Skeletal muscle tissue (tissue), 4 donors: ENCODE measurements around the gene EMID1. TPM values are rescaled to one million over a fixed set of nuclear protein-coding genes. Genes with fewer than 3 reads are reported as not detected.
"Not testable (repeated sequence)": the region's sequence is repeated elsewhere in the genome, so short reads cannot be mapped to it uniquely, and the experiment has no call there.

Experiments
- H3K27ac ChIP-seq: one replicate; pipeline ENCODE4 v1.7.0; 2013; ENCODE audit warnings: mild to moderate bottlenecking, low read depth, low read length, inconsistent platforms
- H3K27me3 ChIP-seq, 3 donors: one replicate each; pipeline ENCODE4 v1.7.0; 2013; ENCODE audit warnings: low read length in 3 of 3; ENCODE audit not compliant: control insufficient read depth in 3 of 3, insufficient read depth in 3 of 3
- H3K36me3 ChIP-seq, 3 donors: one replicate each; pipeline ENCODE4 v1.7.0; 2013; ENCODE audit warnings: low read length in 3 of 3; ENCODE audit not compliant: control insufficient read depth in 3 of 3, insufficient read depth in 3 of 3
- H3K4me1 ChIP-seq, 3 donors: one replicate each; pipeline ENCODE4 v1.7.0; 2013; ENCODE audit warnings: low read length in 3 of 3, mild to moderate bottlenecking in 3 of 3; ENCODE audit not compliant: control insufficient read depth in 3 of 3, insufficient read depth in 3 of 3
- H3K4me3 ChIP-seq, 3 donors: one replicate each; pipeline ENCODE4 v1.7.0; 2013; ENCODE audit warnings: low read length in 3 of 3
- H3K9ac ChIP-seq, 3 donors: one replicate each; pipeline ENCODE4 v1.7.0; 2013; ENCODE audit warnings: low read length in 3 of 3, mild to moderate bottlenecking in 3 of 3, moderate library complexity in 2 of 3, low read depth in 1 of 3
- H3K9me3 ChIP-seq, 3 donors: one replicate each; pipeline ENCODE4 v1.7.0; 2013; ENCODE audit warnings: low read length in 3 of 3; ENCODE audit not compliant: control insufficient read depth in 3 of 3
- total RNA-seq: library from RNA; depleted of rRNA; stranded (reverse); fragments of >200 nt; gene quantifications from one replicate; pipeline ENCODE4 v1.2.3, GENCODE V29; 2014
- donor health status: Osteomylitis.

The EMID1 gene
- total RNA-seq, 1 donor from 2014 or later, result 6.3 TPM

DNA sequence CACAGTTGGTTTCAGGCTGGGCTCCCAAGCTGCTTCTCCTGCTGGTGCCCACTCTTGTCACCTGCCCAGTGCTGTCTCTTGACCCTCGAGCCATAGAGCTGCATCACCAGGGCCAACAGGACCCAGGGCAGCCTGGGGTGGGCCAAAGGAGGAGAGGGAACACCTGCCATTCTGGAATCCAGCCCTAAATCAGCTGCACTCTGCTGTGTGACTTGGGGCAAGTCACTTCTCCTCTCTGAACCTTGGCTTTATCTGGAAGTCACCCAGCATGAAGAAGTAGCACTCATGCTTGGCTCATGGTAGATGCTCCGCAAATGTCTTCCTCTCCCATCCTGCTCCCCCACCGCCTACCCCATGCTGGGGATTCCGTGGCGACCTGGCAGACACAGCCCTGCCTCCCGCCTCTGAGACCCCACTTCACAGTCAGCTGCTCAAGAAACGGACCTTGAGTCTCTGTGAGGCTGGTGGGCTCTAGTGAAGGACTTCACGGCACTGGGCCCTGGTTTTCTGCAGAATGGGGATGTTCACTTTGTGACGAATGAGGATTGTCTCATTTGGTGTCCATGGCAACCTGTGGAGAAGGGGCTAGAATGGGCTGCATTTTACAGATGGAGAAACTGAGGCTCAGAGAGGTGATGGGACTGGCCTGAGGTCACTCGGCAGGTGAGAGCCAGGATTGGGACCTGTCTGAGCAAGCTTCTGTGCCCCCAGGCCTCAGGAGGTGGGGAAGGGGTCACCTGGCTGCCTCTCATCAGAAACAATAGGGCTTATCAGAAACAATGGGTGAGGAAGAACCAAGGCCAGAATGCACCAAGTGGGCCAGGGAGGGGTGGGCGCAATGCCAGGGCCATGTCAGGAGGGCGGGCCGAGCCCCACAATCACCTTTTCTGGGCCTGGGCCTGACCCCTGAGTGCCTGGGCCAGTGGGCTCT is 12.4 kb downstream of the EMID1 start:
- no peak overlapping the region for H3K27ac ChIP-seq
- no peaks in the 10 kb centered on the region for H3K27me3 ChIP-seq
- no peaks in the 10 kb centered on the region for H3K9me3 ChIP-seq
- H3K4me3 ChIP-seq, result no peak overlapping the region
- H3K4me1 ChIP-seq, result peaks cover 0 to 2% (median 0%) of the 10 kb centered on the region in 3 donors
- H3K9ac ChIP-seq, result no peak overlapping the region
- H3K36me3 ChIP-seq, result no peaks in the 10 kb centered on the region

DNA sequence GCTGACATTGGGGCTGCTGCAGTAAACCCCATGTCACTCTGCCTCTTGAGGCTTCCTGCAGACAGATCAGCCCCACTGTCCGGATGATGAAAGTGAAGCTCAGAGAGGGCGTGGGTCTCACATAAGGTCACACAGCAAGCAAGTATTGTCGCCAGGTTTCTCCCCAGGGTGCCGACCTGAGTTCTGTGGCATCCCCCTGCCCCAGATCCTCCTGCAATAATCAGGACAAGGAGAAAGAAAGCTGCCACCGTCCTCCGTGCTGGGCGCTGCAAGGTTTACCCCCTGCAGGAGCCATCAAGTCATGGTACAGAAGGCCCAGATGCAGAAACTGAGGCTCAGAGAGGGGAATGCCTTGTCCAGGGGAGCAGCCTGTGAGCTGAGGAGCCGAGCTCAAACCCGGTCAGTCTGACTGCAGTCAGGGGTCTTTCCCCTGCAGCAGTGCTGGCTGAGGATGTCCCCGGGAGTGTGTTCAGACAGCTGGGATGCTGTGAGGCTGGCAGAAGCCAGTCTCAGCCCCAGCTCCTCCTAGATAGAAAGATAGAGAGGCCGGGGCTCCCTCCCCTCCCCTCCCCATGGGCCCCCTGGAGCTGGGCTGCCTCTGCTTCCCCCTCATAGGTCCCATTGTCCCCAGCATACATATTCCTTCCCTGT is 13.2 kb downstream of the EMID1 start:
- no peak overlapping the region for H3K27ac ChIP-seq
- H3K36me3 ChIP-seq, result no peaks in the 10 kb centered on the region
- no peaks in the 10 kb centered on the region for H3K9me3 ChIP-seq
- peaks cover 0 to 2% (median 0%) of the 10 kb centered on the region in 3 donors for H3K4me1 ChIP-seq
- no peak overlapping the region for H3K4me3 ChIP-seq
- no peak overlapping the region for H3K9ac ChIP-seq
- H3K27me3 ChIP-seq, result no peaks in the 10 kb centered on the region

DNA sequence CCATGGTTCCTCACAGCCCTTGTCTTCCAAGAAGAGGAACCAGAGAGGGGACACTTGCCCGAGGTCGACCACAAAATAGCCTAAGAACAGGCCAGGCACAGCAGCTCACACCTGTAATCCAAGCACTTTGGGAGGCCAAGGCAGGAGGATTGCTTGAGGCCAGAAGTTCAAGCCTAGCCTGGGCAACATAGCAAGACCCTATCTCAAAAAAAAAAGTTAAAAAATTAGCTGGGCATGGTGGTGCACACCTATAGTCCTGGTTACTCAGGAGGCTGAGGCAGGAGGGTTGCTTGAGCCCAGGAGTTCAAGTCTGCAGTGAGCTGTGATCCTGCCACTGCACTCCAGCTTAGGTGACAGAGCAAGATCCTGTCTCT is 13.7 kb downstream of the EMID1 start:
- not testable (repeated sequence) for H3K27me3 ChIP-seq, H3K4me3 ChIP-seq, H3K9me3 ChIP-seq, H3K4me1 ChIP-seq, H3K9ac ChIP-seq, H3K36me3 ChIP-seq, H3K27ac ChIP-seq

DNA sequence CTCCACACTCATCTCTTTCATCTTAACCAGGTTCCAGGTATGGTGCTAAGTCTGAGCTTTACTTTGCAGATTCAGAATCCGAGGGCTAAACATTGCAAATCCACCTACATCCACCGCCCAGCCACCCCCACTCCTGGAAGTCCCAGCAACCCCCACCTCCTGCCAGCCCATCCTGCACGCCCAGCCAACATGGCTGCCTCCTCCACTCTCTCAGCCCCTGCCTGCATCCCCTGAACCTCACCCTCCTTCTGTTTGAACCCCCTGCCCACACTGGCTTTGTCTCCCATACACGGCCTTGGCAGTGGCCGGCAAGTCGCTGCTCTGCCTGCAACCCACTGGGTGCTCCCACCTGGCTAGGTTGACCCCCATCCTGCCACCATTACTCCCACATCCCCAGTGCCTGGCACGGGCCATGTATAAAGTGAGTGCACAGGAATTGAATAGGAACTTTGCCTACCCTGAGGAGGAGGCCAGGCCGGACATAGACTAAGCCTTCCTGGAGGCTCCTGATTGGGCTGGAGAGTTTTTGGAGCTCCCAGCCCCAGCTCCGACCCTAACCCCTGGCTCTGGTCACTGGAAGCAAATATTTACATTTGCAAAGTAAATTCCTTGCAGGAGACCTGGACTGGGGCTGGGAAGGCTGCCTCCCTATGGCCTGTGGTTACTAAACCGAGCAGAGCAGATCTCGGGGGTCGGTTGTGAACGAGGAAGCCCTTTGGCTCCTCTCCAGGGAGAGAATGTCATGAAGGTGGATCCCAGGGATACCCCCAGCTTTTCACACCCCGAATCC is 14.4 kb downstream of the EMID1 start:
- Histone ChIP-seq H3K27ac (no peak overlapping the region), H3K27me3 (peaks cover 0 to 7% (median 0%) of the 10 kb centered on the region in 3 donors), H3K4me3 (no peak overlapping the region), H3K4me1 (peaks cover 4 to 8% (median 6%) of the 10 kb centered on the region in 3 donors), H3K9me3 (no peaks in the 10 kb centered on the region), H3K36me3 (no peaks in the 10 kb centered on the region), H3K9ac (no peak overlapping the region)

DNA sequence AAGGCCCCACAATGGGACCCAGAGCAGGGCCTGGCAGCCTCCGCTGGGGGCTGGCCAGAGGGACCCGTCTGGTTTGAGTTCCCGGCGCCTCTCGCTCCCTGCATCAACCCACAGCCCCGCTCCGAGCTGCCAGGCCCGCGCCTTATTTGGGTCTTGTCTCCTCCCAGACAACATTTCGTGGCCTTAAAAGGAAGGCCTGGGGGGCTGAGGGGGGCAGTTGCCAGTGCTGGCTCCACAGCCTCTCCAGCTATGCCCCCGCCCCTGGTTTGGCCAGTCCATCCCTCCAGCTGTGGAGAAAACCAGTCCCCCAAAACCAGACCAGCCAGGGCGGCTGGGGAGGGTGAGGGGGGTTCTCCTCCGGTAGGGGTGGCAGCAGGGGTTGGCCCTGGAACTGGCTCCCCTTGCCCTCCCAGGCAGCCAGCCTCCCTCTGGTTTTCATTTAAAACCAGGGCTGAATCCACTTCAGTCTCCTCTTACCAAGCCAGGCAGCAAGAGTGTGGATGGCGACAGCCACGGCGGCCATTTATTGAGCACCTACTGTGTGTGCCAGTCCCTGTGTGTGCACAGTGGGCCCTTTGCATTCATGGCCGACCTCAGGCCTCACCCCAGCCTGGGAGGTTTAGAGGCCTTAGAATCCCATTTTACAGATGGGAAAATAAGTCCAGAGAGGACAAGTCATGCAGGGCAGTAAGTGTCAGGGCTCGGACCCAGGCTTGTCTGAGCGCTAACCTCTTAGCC is 18.6 kb downstream of the EMID1 start:
- Histone ChIP-seq H3K4me3 (no peak overlapping the region), H3K27me3 (peaks cover 0 to 10% (median 0%) of the 10 kb centered on the region in 3 donors), H3K9me3 (no peaks in the 10 kb centered on the region), H3K9ac (no peak overlapping the region), H3K4me1 (peaks cover 15 to 20% (median 17%) of the 10 kb centered on the region in 3 donors), H3K27ac (no peak overlapping the region), H3K36me3 (no peaks in the 10 kb centered on the region)

DNA sequence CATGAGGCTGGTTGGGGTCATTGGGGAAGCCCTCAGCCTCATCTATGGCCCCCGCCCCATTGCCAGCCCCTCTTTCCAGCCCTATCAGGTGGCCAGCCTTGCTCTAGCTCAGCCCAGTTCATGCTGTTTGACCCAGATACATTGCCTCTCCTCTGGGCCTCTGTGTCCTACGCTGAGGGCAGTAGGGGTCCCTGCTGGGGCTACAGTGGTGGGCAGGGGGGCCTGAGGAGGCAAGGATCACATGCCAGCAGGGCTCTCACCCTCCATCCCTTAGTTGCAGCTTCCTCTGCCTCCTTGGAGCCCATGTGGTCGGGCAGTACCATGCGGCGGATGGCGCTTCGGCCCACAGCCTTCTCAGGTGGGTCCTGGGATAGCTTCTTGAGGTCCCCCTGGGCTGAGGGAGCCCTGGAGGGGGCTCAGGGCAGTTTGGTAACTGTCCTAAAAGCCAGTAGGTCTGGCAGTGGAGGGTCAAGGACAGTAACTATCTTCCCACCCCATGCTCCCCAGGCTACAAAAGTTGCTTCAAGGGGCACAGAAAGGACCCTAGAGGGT is 19.2 kb downstream of the EMID1 start:
- no peaks in the 10 kb centered on the region for H3K36me3 ChIP-seq
- peak overlapping the region; percentile 65 for H3K27ac ChIP-seq
- H3K4me3 ChIP-seq, result no peak overlapping the region
- H3K9ac ChIP-seq, result no peak overlapping the region
- peaks cover 0 to 10% (median 0%) of the 10 kb centered on the region in 3 donors for H3K27me3 ChIP-seq
- H3K9me3 ChIP-seq, result no peaks in the 10 kb centered on the region
- peaks cover 15 to 20% (median 17%) of the 10 kb centered on the region in 3 donors for H3K4me1 ChIP-seq

DNA sequence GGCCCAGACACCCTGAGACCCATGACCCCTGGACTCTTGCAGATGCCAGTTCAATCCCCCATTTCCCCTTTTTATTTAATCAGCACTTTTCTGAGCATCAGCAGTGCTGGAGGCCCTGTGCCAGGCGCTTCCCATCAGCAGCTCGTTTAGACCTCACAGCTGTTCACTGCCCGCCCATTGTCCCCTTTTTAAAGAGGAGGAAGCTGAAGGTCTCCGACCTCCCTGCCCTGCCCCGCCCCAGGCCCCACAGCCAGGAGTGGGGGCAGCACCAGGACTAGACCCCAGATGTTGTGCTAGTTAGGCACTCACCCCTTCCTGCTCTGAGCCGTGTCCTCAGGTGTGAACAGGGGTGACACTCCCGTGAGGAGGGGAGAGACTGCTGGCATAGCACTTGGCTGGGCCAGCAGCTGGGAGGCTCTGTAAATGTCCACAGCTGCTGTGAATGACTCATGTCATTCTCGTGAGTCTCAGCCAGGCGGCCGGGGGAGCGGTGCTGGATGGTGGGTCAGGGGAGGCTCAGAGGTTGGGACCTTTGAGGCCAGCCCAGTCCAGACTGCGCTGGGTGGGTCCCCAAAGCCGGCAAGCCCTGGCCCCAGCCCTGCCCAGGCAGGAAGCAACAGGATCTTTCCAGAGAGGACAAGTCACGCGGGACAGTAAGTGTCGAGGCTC is 19.9 kb downstream of the EMID1 start:
- Histone ChIP-seq H3K4me1 (peaks cover 15 to 20% (median 17%) of the 10 kb centered on the region in 3 donors), H3K36me3 (no peaks in the 10 kb centered on the region), H3K9me3 (no peaks in the 10 kb centered on the region), H3K4me3 (no peak overlapping the region), H3K27me3 (peaks cover 0 to 10% (median 0%) of the 10 kb centered on the region in 3 donors), H3K9ac (peak overlapping the region; percentile 32 to 45 (median 33)), H3K27ac (peak overlapping the region; percentile 65)

DNA sequence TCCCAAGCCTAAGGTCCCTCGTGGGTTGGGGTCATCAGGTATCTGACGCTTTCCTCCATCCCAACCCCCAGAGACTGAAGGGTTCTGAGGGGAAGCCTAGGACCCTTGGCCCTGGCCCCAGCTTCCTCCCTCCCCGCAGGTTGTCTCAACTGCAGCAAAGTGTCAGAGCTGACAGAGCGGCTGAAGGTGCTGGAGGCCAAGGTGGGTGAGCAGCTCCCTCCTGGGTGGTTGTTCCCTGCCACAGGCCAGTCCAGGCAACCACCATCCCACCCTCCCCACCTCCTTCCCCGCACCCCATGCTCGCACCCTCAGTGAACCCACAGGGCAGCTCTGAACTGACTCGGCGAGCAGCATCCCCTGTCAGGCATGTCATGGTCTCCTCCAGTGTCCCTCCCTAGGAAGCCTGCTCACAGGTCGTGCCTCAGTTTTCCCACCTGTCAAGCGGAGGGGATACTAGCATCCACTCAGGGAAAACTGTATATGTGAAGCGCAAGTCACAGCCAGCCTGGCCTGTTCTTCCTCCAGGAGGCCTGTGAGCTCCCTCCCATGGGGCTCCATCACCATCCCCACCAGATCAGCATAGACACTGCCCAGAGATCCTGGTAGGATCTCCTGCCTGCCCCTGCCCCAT is 20.8 kb downstream of the EMID1 start:
- Histone ChIP-seq H3K9ac (peak overlapping the region in 1 of 3 donors; percentile 32), H3K27ac (peak overlapping the region; percentile 65)

More for the DNA sequence above, 20.8 kb downstream of the EMID1 start:
- Histone ChIP-seq H3K4me3 (no peak overlapping the region), H3K4me1 (peaks cover 15 to 20% (median 17%) of the 10 kb centered on the region in 3 donors), H3K9me3 (no peaks in the 10 kb centered on the region), H3K36me3 (no peaks in the 10 kb centered on the region), H3K27me3 (peaks cover 0 to 10% (median 0%) of the 10 kb centered on the region in 3 donors)
